ENCODE measurements around the gene GMCL1. TPM values are rescaled to one million over a fixed set of nuclear protein-coding genes. Genes with fewer than 3 reads are reported as not detected.

Gene GMCL1
- total and polyA plus RNA-seq, 2 experiments from 2014 or later, result 27.0 to 27.3 TPM

DNA sequence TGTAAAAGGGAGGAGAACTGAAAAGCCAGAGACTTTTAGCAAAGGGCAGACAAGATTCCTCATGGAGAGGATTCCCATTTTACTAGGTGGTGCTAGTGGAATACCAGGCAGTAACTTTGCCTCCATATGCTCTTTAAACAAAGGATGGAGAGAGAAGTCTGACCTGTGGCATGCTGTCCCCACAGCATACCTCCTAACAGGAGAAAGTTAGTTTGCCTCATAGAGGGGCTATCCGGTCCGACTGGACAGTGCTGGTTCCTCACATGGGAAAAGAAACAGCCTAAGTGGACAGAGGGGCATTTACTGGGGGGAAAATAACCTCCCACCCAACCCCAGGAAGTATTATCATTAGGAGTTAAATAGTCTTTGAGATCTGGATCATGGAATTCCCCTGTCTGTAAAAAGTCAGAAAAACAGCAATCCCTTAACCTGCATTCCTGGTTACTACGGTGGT is 31.6 kb upstream of the GMCL1 start:
- Mint-ChIP-seq H3K4me1 (peaks cover 13% of the 10 kb centered on the region), H3K9me3 (peaks cover 4% of the 10 kb centered on the region; the same call in 1 of the 3 replicates), H3K27ac (no peak overlapping the region), H3K27me3 (ENCODE audit: insufficient read depth, low read depth, poor library complexity) (peaks cover 4% of the 10 kb centered on the region), H3K36me3 (ENCODE audit: low read depth) (peaks cover 4% of the 10 kb centered on the region; the same call in 1 of the 3 replicates), H3K4me3 (no peak overlapping the region)
- Histone ChIP-seq H3K4me2 (no peak overlapping the region), H3K4me3 (no peak overlapping the region), H3K79me2 (replicated peaks; ENCODE audit: insufficient read depth) (no peaks in the 10 kb centered on the region), H3F3A (replicated peaks; ENCODE audit: low read depth) (no peaks in the 10 kb centered on the region), H4K20me1 (replicated peaks; ENCODE audit: insufficient read depth) (no peaks in the 10 kb centered on the region), H3K27me3 (ENCODE audit: insufficient read depth) (no peaks in the 10 kb centered on the region), H3K4me1 (ENCODE audit: insufficient read depth) (peaks cover 5% of the 10 kb centered on the region; the same call in 1 of the 2 replicates), H2AFZ (no peak overlapping the region), H3K27ac (ENCODE audit: low read depth) (no peak overlapping the region), H3K36me3 (ENCODE audit: insufficient read depth) (no peaks in the 10 kb centered on the region), H3K9me2 (ENCODE audit: insufficient read depth) (no peaks in the 10 kb centered on the region)
- DNase-seq (ENCODE audit: low spot score), result peak; percentile 30
- TF ChIP-seq REST (IDR thresholded peaks at IDR 0.05; ENCODE audit: unreplicated experiment) (no peak), NANOG (IDR thresholded peaks at IDR 0.05; ENCODE audit: borderline replicate concordance) (no peak), EZH2phosphoT487 (IDR thresholded peaks at IDR 0.05; ENCODE audit: unreplicated experiment) (no peak), ZNF114 (CRISPR knock-in tag; IDR thresholded peaks at IDR 0.05) (no peak), POLR2AphosphoS5 (IDR thresholded peaks at IDR 0.05; ENCODE audit: low read depth) (no peak), STAT1 (IDR thresholded peaks at IDR 0.05; ENCODE audit: unreplicated experiment) (no peak), EZH2 (IDR thresholded peaks at IDR 0.05; ENCODE audit: low read depth, unreplicated experiment) (no peak), JUNB (IDR thresholded peaks at IDR 0.05; ENCODE audit: unreplicated experiment) (no peak), CTCF (conservative IDR thresholded peaks at IDR 0.05; ENCODE audit: low read depth in 2 of 2) (no peak), CREB1 (CRISPR knock-in tag; IDR thresholded peaks at IDR 0.05; ENCODE audit: low read depth) (no peak), ETS1 (IDR thresholded peaks at IDR 0.05) (no peak)
- TF ChIP-seq, protein P1, sequence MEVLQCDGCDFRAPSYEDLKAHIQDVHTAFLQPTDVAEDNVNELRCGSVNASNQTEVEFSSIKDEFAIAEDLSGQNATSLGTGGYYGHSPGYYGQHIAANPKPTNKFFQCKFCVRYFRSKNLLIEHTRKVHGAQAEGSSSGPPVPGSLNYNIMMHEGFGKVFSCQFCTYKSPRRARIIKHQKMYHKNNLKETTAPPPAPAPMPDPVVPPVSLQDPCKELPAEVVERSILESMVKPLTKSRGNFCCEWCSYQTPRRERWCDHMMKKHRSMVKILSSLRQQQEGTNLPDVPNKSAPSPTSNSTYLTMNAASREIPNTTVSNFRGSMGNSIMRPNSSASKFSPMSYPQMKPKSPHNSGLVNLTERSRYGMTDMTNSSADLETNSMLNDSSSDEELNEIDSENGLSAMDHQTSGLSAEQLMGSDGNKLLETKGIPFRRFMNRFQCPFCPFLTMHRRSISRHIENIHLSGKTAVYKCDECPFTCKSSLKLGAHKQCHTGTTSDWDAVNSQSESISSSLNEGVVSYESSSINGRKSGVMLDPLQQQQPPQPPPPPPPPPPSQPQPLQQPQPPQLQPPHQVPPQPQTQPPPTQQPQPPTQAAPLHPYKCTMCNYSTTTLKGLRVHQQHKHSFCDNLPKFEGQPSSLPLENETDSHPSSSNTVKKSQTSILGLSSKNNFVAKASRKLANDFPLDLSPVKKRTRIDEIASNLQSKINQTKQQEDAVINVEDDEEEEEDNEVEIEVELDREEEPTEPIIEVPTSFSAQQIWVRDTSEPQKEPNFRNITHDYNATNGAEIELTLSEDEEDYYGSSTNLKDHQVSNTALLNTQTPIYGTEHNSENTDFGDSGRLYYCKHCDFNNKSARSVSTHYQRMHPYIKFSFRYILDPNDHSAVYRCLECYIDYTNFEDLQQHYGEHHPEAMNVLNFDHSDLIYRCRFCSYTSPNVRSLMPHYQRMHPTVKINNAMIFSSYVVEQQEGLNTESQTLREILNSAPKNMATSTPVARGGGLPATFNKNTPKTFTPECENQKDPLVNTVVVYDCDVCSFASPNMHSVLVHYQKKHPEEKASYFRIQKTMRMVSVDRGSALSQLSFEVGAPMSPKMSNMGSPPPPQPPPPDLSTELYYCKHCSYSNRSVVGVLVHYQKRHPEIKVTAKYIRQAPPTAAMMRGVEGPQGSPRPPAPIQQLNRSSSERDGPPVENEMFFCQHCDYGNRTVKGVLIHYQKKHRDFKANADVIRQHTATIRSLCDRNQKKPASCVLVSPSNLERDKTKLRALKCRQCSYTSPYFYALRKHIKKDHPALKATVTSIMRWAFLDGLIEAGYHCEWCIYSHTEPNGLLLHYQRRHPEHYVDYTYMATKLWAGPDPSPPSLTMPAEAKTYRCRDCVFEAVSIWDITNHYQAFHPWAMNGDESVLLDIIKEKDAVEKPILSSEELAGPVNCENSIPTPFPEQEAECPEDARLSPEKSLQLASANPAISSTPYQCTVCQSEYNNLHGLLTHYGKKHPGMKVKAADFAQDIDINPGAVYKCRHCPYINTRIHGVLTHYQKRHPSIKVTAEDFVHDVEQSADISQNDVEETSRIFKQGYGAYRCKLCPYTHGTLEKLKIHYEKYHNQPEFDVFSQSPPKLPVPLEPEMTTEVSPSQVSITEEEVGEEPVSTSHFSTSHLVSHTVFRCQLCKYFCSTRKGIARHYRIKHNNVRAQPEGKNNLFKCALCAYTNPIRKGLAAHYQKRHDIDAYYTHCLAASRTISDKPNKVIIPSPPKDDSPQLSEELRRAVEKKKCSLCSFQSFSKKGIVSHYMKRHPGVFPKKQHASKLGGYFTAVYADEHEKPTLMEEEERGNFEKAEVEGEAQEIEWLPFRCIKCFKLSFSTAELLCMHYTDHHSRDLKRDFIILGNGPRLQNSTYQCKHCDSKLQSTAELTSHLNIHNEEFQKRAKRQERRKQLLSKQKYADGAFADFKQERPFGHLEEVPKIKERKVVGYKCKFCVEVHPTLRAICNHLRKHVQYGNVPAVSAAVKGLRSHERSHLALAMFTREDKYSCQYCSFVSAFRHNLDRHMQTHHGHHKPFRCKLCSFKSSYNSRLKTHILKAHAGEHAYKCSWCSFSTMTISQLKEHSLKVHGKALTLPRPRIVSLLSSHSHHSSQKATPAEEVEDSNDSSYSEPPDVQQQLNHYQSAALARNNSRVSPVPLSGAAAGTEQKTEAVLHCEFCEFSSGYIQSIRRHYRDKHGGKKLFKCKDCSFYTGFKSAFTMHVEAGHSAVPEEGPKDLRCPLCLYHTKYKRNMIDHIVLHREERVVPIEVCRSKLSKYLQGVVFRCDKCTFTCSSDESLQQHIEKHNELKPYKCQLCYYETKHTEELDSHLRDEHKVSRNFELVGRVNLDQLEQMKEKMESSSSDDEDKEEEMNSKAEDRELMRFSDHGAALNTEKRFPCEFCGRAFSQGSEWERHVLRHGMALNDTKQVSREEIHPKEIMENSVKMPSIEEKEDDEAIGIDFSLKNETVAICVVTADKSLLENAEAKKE (CRISPR knock-in tag; IDR thresholded peaks at IDR 0.05), result no peak
- ATAC-seq, result no peak; the same call in 1 of the 3 replicates

All from GM23338 (cell line).